GM19193 (cell line): ENCODE measurements around the gene NALCN.

Experiments
- POLR2A ChIP-seq: IDR thresholded peaks from 4 replicates; pipeline ENCODE4 v1.6.1; 2011; ENCODE audit not compliant: insufficient read depth, insufficient read length; ENCODE audit errors: extremely low read depth

Gene NALCN

DNA sequence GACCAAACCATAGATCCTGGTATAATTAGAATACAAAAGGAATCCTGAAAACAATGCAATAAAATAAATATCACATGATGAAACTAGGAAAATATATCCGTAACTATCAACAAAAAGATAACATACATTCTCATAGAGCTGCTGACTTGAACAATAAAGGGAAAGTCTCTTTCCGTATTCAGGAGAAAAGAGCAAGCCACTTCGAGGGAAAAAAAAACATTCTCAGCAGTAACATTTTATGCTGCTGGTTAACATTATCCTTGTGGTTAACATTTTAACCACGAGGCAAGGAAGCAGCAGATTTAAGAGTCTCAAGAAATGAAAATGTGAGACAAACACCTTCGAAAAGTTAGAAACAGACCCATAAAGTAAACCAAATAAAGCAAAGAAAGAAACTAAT lies 25.8 kb downstream of the NALCN start:
- no peak for TF ChIP-seq POLR2A

DNA sequence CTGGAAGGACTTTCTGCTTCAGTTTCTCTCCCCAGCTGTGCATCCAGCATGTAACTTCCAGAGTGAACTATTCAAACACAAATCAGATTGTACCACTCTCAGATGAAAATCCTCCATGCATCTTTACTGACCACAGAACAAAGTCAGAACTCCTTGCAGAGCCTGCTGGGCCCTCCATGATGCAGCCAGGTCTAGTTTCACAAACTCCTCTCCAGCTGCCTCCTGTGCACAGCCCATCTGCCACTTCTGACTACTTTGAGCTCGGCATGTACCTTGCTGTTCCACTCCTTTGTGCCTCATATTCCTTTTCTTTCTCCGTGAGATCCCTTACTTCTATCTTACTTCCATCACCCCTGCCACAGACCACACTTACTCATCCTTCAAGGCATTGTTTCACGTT lies 31.4 kb downstream of the NALCN start:
- TF ChIP-seq POLR2A, result no peak

DNA sequence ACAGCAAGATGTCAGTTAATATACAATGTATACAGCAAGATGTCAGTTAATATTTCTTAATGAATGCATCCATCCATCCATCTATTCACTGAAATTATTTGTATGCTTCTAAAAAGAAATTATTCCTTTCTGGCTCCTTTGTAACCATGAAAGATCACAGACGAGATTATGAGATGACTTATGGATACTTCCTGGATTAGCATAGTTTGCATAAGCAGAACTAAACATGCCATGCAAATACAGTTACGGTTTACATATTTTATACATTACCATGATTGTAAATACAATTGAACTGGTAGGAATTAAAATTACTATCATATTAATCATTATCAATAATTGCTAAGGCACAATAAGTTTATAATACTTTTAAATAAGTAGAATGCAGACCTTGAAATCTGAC lies 32.7 kb downstream of the NALCN start:
- TF ChIP-seq POLR2A, result no peak

DNA sequence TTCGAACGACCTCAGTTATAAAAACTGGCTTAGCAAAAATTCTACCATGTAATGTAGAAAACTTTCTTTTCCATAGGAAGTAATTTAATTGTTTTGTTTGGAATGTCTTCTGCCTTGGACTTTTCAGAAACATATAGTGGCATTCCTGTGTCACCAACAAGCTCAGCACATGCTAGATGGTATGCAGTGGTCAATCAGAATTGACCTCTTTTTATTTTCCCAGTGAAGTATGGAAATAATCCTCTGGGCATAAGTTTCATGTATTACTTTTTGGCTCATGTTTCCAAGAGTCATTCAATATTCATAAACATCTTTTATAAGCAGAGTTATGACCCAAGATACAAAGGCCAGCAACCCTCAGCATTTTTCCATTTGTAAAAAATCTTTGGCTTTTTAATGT lies 33.6 kb downstream of the NALCN start:
- TF ChIP-seq POLR2A, result no peak

DNA sequence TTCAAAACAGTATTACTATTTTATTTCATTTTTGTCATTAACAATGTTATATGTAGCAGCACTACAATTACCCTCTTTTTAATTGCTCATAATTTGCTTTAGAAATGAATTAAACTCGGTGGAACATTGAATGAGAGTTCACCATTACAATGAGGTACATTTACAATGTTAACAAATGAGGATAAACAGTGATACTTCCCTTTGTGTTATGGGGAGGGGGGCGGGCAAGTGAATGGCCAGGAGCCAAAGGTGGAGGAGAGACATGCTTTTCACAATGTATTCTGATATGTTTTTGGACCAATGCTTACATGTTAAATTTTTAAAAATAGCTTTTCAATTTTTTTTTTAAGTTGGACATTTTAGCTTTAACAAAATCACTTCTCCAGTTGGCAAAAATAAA lies 34.2 kb downstream of the NALCN start:
- no peak for TF ChIP-seq POLR2A

DNA sequence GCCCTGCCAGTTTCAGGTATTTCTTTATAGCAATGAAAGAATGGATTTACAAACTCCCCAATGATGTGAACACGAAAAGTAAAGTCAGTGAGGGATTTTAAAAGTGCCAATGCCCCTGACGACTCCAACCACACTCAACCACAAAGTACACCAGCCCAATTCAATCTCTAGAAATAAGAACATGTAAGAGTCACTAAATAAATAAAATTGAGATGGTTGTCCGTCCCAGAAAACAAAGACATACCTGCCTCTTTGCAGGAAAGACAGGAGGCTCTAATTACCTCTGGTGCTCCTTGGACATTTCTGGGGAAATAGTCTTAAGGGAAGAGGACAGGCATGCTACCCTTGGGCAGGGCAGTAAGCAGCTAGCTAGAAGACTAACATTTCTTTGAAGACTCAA lies 55.8 kb downstream of the NALCN start:
- no peak for TF ChIP-seq POLR2A

DNA sequence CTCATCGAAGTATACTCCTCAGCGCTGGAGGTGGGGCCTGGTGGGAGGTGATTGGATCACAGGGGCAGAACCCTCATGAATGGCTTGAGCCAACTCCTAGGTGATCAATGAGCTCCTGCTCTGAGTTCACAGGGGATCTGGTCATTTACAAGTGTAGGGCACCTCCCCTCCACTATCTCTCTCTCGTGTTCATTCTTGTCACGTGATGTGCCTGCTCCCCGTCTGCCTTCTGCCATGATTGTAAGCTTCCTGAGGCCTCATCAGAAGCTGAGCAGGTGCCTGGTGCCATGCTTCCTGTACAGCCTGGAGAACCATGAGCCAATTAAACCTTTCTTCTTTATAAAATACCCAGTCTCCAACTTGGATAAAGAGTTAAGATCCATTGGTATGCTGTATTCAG lies 61.4 kb downstream of the NALCN start:
- no peak for TF ChIP-seq POLR2A

DNA sequence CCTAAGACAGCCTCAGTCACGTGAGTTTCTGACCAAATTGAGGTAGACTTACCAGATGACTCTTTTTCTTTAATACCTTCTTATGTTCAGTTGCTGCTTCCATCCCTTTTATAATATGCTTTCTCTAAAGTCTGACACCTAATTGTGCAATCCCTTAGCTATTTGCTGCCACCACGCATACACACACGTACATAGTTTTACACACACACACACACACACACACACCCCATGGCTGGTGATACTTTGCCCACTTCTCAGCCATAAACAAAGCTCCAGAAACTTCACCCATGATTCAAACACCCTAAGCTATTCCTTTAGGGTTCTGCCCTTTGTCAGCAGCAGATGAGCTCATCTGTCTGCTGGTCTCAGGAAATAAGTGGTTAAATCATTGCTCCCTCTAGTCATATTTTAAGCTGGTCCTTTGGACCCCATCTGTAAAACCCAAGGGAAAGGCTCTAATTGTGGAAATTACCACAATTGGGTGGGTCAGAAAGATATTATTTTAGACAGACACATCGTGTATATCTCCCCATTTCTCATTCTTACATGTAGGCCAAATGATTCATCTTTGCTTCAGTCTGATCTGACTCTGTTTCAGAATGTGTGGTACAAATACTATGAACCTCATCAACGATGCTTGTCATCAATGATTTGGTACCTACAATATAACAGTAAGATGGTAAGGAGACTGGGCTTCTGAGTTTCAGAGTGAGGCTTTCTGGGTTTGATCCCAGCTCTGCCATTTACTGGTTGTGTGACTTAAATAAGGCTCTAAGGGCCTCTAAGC lies 69.2 kb downstream of the NALCN start:
- TF ChIP-seq POLR2A, result no peak

DNA sequence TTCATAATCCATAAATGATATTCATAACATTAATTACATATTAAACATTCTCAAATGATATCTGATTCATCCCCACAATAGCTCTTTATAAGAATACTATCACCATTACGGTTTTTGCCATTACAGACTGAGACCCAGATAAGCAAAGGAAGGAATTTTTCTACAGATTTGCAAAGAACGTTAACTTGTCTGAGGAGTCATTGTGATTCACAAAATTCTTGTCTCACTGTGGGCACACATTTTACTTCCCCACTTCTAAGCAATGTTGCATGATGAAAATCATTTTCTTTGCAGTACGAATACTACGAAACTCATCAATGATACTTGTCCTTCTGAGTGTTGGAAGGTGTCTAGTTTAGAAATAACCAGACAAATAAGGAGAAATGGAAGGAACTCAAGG lies 70.1 kb downstream of the NALCN start:
- TF ChIP-seq POLR2A, result no peak

DNA sequence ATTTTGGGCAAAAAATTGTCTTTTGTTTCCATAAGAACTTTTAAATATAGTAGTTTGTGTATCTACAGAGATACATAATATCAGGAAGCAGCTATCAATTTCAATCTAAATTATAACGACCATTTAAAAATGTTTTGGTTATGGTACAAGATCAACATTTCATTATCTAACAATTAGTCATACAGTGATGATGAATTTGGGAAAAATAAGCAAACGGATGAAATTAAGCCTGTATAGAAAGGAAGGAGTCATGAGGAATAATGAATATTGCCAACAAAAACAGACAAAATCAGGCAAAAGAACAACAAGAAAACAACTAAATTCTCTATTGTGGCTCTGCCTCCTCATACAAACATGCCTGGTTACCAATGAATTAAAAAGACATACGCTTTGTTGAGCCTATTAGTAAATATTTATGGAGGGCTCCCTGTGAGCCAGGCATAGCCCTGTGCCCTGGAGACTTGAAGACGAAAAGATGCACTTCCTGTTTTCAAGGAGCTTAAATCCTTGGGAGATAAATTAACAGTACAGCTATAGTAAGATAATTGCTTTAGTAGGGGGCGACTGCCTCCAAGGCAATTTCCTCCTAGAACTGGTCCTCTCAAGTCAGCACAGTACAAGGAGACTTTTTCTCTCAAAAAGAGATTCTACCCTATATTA lies 73.0 kb downstream of the NALCN start:
- no peak for TF ChIP-seq POLR2A

DNA sequence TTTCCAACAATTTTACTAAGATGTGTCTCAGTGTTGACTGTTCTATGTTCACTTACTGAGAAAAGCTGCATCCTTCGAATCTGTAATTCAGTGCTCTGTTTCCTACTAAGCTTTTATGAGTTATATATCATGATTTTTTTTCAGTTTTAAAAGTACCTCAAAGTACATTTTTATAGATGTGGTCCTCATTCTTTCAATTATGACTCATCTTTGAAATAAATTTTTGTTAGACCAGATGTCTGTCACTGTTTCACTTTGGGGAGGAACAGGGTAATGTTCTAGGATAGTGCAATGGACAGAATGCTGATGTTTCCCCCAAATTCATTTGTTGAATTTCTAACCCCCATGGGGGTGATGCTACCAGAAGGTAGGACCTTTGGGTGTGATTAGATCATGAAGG lies 74.8 kb downstream of the NALCN start:
- TF ChIP-seq POLR2A, result no peak

DNA sequence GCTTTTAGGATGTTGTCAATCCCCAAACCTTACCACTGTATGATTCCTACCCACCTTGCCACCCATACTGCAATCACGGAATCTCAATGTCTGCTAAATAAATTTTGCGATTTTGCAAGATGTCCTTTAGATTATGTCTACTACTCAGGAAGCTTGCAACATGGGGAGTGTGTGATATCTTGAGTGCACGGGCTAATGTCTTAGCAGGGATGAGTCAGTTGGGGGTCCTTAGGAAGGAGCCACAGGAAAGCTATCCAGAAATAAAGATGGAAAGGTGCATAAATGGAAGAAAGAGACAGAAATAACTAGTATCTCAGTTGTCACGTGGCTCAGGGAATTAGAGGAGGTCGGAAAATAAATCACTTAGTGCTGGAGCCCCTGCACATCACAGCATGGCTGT lies 77.1 kb downstream of the NALCN start:
- no peak for TF ChIP-seq POLR2A

DNA sequence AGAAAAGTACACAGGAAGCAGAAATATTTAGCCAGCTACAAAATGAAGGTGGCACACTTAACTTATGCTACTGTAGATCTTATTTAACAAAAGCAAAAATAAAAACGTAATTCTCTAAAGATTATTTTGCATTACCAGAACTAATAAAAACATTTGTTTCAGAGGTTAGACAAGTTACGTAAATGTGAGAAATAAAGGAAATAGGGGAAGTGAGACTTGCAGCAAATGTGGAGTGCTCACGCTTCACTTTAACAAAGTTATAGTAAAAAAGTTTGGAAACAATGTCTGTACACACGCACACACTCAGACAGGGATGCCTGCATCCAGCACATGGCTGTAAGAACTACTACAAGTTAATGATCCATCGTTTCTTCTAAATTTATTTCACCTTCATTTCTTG lies 83.7 kb downstream of the NALCN start:
- TF ChIP-seq POLR2A, result no peak

DNA sequence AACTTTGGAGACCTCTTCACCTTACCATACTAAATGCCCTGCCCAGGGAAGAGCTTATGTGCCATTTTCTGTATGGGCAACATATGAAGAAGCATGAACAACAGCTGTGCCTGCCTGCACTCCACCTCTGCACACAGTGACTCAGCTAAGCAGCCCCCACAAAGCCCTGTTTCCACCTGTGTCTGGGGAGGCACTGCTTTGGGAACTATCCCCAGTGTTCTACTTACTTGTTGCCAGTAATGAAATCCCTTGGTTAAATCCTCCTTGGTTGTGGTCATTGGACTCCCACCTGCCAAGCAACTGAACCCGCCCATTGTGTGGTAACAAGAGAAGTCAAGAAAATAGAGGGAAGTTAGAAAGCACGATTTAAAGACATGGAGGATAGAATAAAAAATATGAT lies 84.6 kb downstream of the NALCN start:
- no peak for TF ChIP-seq POLR2A

DNA sequence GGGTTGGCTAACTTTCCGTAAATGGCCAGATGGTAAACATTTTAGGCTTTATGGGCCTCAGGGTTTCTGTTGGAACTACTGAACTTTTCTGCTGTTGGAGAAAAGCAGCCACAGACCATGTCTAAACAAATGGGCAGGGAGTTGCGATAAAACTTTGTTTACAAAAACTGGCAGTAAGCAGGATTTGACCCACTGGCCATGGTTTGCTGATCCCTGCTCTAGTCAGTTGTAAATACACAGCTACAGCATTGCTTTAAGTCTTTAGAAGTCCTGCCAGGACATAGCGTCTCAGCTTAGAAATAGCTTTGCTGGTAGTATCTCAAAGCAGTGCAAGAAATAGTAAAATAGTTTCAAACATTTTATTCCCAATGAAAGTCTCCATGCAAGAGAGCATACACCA lies 88.4 kb downstream of the NALCN start:
- TF ChIP-seq POLR2A, result no peak

DNA sequence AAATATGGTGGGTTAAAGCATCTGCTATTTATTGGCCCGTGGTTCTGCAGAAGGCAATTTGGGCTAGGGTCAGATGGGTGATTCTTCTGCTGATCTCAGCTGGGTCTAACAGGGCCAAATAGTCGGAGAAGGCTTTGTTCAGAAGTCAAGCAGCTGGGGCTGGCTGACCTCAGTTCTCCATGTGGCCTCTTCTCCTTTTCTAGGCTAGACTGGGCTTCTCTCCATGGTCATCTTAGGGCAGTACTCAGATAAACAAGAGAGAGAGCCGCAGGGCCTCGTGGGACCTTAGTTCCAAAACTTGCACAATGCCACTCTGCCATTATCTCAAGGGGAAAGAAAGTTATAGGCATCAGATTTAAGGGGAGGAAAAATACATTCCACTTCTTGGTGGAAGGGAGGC lies 89.6 kb downstream of the NALCN start:
- TF ChIP-seq POLR2A, result no peak
